Endothelial cell of hepatic sinusoid (primary cell): Measurements from ENCODE around the gene ZC3HAV1L.

ENCODE experiments used
- in situ Hi-C: cut with HindIII; loops from 2 replicates; pipeline ENCODE4 v1.10.0; 2017; ENCODE audit warnings: low sequenced_read_pairs

Gene ZC3HAV1L

DNA sequence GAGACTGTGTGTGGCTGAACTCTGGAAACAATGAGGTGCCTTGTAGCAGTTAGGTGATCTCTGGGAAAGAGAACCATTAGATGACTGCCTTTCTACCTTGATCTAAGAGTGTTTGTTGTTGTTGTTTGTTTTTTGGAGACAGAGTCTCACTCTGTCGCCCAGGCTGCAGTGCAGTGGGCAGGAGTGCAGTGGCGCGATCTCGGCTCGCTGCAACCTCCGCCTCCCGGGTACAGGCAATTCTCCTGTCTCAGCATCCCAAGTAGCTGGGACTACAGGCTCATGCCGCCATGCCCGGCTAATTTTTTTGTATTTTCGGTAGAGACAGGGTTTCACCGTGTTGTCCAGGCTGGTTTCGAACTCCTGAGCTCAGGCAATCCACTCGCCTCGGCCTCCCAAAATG lies 18.8 kb upstream of the ZC3HAV1L start:
- in situ Hi-C loops = loop anchor here (5.0 kb wide), 1 partner anchor 78 kb away; a partner anchor contains a TSS

DNA sequence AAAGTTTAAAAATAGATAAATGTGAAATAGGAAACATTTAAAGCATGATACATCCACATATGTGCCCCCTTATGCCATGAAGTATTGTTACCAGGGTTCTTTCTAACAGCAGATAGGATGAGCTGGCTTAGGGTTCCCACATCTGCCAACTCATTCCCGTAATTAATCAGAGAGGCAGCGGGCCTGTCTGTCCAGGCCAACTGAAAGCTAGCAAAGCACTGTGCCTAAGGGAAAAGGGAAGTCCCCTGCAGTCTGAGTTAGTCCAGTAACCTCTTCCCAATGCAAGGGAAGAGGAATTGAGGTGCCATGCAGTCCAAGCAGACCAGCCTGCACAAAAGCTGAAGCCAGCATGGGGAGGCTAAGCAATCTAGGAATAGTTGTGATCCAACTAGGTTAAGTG lies 18.3 kb upstream of the ZC3HAV1L start:
- in situ Hi-C loops = loop anchor here (5.0 kb wide), 1 partner anchor 78 kb away; a partner anchor contains a TSS

DNA sequence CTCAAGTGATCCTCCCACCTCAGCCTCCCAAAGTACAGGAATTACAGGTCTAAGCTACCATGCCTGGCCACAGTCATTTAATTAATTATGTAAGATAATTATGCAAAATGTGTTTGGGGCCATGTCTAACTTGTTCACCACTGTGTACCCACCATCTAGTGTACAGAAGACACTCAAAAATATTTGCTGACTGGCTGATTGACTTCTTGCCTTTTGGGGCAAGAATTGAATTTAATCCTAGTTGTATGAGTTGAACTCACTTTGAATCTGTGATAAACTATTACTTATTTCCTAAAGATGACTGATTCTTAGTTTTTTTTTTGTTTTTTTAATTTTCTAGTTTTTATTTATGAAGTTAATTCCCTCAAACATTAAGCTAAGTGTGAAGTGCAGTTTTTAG lies 15.8 kb upstream of the ZC3HAV1L start:
- in situ Hi-C loops = loop anchor here (5.0 kb wide), 1 partner anchor 81 kb away; a partner anchor contains a TSS

- in situ Hi-C loops = loop anchor here (5.0 kb wide), 1 partner anchor 82 kb away; a partner anchor contains a TSS
Measured at GRCh38 chr7:139049936-139050335, 14.1 kb upstream of the ZC3HAV1L start.

DNA sequence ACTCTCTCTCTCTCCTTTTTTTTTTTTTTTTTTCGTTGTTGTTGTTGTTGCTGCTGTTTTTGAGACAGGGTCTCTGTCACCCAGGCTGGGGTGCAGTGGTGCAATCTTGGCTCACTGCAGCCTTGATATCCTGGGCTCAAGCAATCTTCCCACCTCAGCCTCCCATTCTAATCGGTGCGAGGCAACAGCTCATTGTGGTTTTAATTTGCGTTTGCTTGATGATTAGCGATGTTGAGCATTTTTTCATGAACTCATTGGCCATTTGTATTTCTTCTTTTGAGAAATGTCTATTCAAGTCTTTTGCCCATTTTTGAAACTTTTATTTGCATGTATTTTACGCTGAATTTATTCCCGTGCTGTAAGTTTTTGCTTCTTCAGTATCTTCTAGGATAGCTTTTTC lies 13.3 kb upstream of the ZC3HAV1L start:
- in situ Hi-C loops = no loop called here

DNA sequence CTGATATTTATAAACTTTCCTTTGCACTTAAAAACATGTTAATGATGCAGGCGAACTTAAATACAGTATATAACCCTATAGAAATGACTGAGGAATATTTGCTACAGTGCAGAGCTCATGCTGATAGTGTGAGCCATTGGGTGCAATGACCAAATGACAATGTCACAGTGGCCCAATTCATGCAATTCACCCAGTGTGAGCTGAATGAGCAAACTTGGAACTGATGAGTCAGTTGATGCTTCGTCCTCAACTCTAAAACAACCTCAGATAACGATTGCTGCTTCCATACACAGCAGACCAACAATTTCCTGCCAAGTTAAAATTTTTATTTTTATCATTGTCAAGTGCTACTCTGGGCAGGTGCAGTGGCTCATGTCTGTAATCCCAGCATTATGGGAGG lies 12.1 kb upstream of the ZC3HAV1L start:
- in situ Hi-C loops = no loop called here

- in situ Hi-C loops = no loop called here
Measured at GRCh38 chr7:139046143-139046542, 10.3 kb upstream of the ZC3HAV1L start.

- in situ Hi-C loops = no loop called here
Measured at GRCh38 chr7:139044813-139045794, 9.3 kb upstream of the ZC3HAV1L start.

- in situ Hi-C loops = no loop called here
Measured at GRCh38 chr7:139043823-139044812, 8.3 kb upstream of the ZC3HAV1L start.

GRCh38 chr7:139041378-139042085 lies 5.7 kb upstream of the ZC3HAV1L start:
- in situ Hi-C loops = no loop called here

DNA sequence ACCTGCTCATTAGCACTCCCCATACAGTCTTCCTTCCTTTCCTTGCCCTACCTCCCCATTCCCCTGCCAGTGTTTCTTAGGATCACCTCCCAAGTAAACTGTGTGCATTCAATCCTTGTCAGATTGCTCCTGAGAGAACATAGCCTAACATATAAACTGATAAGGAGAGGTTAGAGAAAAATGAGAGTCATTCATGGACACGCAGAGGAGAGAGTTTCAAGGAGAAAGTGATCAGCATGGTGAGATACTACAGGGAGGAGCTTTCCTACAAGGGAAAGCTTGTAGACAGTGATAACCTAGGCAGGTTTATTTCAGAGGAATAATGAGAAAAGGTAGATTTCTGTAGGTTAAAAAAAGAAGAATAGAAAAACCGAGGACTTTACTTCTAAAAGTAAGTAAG lies 2.8 kb upstream of the ZC3HAV1L start:
- in situ Hi-C loops = no loop called here

- in situ Hi-C loops = no loop called here
Measured at GRCh38 chr7:139036901-139037300, 1.1 kb upstream of the ZC3HAV1L start.

DNA sequence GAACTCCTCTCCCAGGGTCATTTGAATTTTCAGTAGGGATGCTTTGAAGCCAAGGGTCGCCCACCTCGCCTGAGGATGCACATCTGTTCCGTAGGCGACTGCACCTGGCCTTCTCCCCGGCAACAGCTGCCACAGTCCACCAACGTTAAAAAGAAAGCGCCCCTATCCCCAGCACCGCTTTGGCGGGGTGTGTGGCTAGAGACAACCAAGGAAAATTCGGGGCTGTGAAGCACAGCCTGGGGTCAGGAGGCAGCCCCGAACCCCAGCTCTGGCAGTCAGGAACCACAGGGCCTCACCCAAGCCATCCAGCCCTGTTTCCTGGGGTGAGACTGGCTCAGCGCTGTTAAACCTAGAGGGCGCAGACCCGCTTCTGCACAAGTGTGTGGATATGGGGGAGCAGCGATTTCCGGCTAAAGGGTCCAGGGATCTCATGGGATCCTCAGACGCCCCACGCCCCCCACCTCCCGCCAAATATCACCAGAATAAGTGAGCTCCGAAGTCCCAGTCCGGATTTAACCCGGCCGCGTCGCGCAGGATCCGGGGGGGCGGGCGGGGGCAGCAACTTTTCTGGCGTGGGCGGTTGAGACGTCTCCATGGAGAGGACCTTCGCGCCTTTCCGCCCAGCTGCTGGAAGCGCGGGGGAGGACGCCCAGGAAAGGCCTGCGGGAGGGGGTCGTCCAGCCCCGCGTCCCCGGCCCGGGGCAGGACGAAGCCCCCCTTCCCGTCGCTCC lies 822 bp downstream of the ZC3HAV1L start:
- in situ Hi-C loops = no loop called here

GRCh38 chr7:139034336-139034735 lies 1.5 kb downstream of the ZC3HAV1L start:
- in situ Hi-C loops = no loop called here

GRCh38 chr7:139033346-139034114 lies 2.3 kb downstream of the ZC3HAV1L start:
- in situ Hi-C loops = no loop called here

DNA sequence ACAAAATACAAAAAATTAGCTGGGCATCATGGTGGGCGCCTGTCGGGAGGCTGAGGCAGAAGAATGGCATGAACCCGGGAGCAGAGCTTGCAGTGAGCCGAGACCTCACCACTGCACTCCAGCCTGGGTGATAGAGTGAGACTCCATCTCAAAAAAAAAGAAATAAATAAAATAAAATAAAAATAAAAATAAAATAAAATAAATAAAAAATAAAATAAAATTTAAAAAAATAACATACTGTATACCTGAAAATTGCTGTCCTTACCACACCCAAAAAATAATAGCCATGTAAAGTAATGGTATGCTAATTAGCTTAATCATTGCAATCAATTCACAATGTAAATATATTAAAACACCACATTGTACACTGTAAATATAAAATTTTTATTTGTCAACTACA lies 3.4 kb downstream of the ZC3HAV1L start:
- in situ Hi-C loops = no loop called here

GRCh38 chr7:139029353-139029752 lies 6.5 kb downstream of the ZC3HAV1L start:
- in situ Hi-C loops = loop anchor here (5.0 kb wide), 1 partner anchor 77 kb away; no protein-coding TSS in a partner anchor

GRCh38 chr7:139026551-139026950 lies 9.3 kb downstream of the ZC3HAV1L start:
- in situ Hi-C loops = loop anchor here (5.0 kb wide), 1 partner anchor 74 kb away; no protein-coding TSS in a partner anchor

- in situ Hi-C loops = loop anchor here (5.0 kb wide), 1 partner anchor 74 kb away; no protein-coding TSS in a partner anchor
Measured at GRCh38 chr7:139025861-139026260, 10.0 kb downstream of the ZC3HAV1L start.
